HT1080 (cell line): Measurements from ENCODE around the gene PRRC1. TPM values are rescaled to one million over a fixed set of nuclear protein-coding genes. Genes with fewer than 3 reads are reported as not detected.

Experiments used
- DNase-seq: peaks from one replicate; pipeline ENCODE4 v3.0.0-alpha.2; 2015; ENCODE audit warnings: low read depth
- total RNA-seq: library from RNA; depleted of rRNA; stranded (reverse); fragments of >200 nt; shearing (Covaris generic); gene quantifications from 2 replicates; pipeline ENCODE4 v1.2.3, GENCODE V29; 2014

Gene PRRC1
- total RNA-seq, 1 experiment from 2014 or later, result 36.9 TPM

DNA sequence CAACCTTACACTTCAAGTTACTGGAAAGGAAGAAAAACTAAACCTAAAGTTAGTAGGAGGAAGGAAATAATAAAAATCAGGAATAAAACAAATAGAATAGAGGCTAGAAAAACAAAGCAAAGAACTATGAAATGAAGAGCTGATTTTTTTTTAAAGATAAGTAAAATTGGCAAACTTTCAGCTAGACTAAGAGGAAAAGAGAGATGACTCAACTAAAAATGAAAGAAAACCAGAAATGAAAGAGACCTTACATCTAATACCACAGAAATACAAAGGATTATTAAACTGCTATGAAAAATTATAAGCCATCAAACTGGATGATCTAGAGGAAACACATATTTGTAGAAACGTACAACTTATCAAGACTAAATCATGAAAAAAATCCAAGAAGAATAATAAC, 60.0 kb downstream of the PRRC1 start:
- no peak for DNase-seq

- no peak for DNase-seq
These were observed 63.3 kb downstream of the PRRC1 start for GRCh38 chr5:127580731-127581130.

GRCh38 chr5:127581450-127581849, 64.0 kb downstream of the PRRC1 start:
- no peak for DNase-seq

DNA sequence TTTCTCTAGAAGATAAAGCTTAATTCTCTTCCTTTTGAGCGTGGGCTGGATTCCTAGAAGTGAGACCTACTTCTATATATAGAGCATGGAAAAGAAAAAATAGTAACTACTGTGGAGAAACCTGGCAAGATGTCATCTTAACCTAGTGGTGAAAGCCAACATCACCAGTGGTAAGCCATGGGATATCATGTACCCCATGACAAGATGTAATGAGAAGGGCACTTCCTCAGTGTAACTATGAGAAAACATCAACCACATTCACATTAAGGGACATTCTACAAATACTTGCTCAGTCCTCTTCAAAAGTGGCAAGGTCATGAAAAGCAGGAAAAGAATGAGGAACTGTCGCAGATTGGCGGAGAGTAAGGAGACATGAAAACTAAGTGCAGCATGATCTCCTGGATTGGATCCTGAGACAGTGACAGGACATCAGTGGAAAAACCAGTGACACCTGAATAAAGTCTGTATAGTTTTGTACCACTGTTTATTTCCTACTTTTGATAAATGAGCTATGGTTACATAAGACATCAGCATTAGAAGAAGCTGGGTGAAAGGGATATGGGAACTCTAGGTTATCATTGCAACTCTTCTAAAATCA, 65.4 kb downstream of the PRRC1 start:
- DNase-seq, result no peak

GRCh38 chr5:127583866-127584265, 66.4 kb downstream of the PRRC1 start:
- DNase-seq, result peak; percentile 20

DNA sequence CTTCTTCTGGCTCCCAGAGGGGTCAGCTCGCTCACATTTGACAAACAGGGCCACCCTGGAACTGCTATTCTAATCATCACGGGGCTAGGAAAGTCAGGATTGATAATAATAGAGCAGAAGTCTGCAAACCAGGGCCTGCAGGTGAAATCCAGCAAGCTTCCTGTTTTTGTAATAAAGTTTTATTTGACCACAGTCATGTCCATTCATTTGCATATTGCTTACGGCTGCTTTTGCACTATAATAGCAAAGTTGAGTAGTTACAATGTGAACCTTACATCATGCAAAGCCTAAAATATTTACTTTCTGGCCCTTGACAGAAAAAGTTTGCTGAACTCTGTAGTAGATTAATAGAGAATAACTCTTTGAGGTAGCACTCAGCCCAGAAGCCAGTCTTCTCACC, 68.2 kb downstream of the PRRC1 start:
- no peak for DNase-seq

DNA sequence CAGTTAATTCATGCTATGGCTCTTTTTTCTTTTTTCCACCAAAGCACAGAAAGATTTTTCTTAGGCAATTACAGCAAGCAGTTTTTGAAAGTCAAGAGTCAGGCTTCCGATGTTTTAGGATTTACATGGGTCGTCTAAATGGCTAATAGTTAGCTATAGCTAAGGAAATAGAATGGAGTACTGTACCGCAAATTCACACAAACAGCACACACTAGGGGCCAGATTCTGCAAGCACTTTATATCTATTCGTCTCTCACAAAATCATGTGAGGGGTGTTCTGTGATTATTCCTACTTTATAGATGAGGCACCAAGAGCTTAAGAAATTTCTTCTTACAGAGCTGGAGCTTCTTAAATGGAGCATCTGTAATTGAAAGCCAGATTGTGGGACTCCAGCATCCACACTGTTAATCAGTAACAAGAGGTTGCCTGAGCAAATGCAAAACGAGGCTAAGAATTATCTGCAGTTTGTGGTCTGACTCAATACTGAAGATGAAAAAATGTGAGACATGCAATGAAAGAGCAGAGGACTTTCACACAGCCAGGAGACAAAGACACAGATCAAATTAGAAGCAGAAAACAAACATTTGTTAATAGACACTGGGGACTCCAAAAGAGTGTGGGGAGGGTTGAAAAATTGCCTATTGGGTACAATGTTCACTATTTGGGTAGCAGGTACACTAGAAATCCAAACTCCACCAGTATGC, 68.8 kb downstream of the PRRC1 start:
- no peak for DNase-seq

DNA sequence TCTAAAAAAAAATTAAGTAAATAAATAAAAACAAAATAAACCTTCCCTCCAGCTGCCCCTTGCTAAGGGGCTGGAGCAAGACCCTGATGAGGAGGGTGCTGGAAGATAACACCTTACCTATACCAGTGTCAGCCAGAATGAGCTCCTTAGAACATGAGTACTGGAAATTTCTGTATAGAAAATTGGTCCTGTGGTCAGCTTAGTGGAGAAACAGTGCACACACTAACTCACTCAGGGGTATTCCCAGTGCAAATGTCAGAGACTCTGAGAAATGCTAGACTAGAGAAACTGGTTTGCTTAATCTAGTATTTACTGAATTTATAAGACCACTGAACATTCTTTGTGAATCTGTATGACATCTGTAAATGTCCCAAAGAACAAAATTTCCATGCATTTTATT, 69.4 kb downstream of the PRRC1 start:
- DNase-seq, result no peak

DNA sequence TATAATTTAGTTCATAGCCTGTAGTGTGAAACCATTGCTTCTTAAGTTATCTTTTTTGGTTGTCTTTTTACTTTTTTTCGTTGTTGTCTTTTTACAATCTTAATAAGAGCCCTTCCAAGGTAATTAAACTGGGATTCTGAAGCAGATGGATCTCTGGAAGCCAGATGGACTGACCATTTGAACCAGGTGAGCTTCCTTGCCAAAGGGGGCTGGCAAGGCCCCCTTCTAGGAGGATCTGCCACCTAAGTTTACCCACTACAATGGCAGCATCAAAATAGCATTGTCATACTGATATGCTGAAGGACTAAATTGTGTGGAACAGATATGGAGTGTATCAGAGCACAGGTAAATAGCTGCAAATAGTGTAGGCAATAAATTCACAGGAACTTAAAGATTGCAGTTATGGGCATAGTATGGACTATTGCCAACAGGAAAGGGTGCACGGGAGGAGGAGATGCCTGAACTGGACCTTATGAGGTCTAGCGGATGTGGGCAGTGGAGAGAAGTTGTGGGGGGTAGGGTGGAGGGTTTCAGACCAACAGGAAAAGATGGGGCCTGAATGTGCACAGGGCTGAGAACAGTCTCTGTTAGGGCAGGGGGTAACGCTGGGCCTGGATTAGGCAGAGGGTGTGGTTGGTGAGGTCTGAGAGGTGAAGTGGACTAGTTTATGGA, 69.9 kb downstream of the PRRC1 start:
- peak; percentile 34 for DNase-seq

GRCh38 chr5:127588368-127588767, 70.9 kb downstream of the PRRC1 start:
- no peak for DNase-seq

DNA sequence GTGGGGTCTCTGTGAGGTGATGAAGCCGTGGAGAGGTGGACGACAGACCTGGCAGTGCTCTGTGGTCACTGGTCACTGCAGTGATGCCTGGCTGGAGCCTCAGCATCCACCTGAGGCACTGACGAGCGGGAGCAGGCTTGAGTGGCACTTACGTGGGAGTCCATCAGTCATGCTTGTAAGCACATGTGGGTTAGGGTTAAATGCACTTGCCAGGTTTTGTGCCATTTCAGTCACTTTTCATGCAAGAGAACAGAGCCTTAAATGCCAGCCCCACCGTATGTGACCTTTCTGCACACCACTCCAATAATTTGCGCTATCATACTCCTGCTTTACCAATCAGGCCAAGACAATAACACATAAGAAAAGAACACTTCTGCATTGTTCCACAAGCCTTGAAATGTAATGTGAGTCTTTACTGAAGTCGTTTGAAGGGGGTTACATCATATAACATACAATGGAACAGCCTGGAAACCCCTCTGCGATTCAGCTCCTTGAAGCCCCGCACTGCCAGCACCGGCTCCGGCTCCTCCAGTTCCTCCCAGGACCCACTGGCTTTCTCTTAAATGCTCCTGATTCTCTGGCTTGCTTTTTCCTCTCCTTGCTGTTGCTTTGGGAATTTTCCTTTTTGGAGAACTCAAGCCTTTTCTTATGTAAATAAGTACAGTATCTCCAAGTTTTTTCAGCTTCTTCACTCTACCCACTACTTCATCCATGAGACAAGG, 72.0 kb downstream of the PRRC1 start:
- DNase-seq, result no peak

- no peak for DNase-seq
These were observed 72.8 kb downstream of the PRRC1 start for GRCh38 chr5:127590156-127590722.

GRCh38 chr5:127595484-127596368, 78.3 kb downstream of the PRRC1 start:
- no peak for DNase-seq

- DNase-seq, result no peak
These were observed 79.1 kb downstream of the PRRC1 start for GRCh38 chr5:127596501-127596900.

DNA sequence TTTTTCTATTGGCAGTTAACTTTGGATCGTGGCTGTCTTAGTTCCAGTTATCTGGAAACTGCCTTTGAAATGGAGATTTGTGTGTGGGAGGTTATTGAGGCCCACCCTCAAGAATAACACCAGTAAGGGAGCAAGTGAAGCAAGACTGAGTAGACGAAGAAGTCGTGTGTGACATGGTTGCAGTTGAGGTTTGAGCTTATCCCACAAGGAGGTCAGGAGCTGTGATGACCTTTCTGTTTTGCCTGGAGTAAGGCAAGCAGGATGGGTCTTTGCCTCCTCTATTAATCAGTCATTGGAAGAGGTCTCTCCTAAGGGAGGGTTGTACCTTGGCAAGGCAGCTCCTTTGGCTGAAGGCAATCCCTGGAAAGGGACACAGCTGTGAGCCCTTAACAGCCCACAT, 81.9 kb downstream of the PRRC1 start:
- no peak for DNase-seq

GRCh38 chr5:127599847-127600246, 82.4 kb downstream of the PRRC1 start:
- no peak for DNase-seq

GRCh38 chr5:127601111-127601510, 83.7 kb downstream of the PRRC1 start:
- DNase-seq, result no peak

DNA sequence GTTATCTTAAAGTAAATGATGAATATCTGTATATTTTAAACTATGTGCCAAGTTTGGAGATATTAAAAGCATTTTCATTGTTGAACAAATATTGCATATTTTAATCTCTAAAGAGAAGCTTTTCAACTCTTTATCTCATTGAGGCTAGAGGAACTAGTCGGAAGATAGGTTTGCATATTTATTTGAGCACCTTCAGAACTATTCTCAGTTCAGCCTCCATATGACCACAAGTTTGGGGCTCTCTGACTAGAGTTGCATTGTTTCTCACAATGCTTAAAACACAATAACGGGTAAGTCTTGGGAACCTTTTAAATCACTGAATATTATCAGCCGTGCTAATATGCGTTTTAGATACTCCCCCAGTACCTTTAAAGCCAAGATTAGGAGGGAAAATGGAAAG, 84.2 kb downstream of the PRRC1 start:
- DNase-seq, result no peak

GRCh38 chr5:127602481-127602880, 85.0 kb downstream of the PRRC1 start:
- DNase-seq, result no peak

GRCh38 chr5:127602896-127603844, 85.7 kb downstream of the PRRC1 start:
- DNase-seq, result no peak
